ENCODE data around the gene GABRB2.
"Not testable (repeated sequence)": the region's sequence is repeated elsewhere in the genome, so short reads cannot be mapped to it uniquely, and the experiment has no call there.

GABRB2 gene

GRCh38 chr5:161311146-161311708 is 235.3 kb downstream of the GABRB2 start:
- no peak for DNase-seq (ENCODE audit: low read depth)
- no peak overlapping the region for H3K4me3 ChIP-seq (ENCODE audit: low read depth, low read length)

- no peak overlapping the region for H3K4me3 ChIP-seq (ENCODE audit: low read depth, low read length)
- DNase-seq (ENCODE audit: low read depth), result no peak
These were observed 240.1 kb downstream of the GABRB2 start for GRCh38 chr5:161306351-161306995.

GRCh38 chr5:161305601-161306000 is 240.9 kb downstream of the GABRB2 start:
- no peak for DNase-seq (ENCODE audit: low read depth)

GRCh38 chr5:161302559-161302958 is 244.0 kb downstream of the GABRB2 start:
- no peak overlapping the region for H3K4me3 ChIP-seq (ENCODE audit: low read depth, low read length)
- no peak for DNase-seq (ENCODE audit: low read depth)

More at GRCh38 chr5:161305601-161306000, 240.9 kb downstream of the GABRB2 start:
- H3K4me3 ChIP-seq (ENCODE audit: low read depth, low read length), result no peak overlapping the region

GRCh38 chr5:161301586-161301985 is 244.9 kb downstream of the GABRB2 start:
- H3K4me3 ChIP-seq (ENCODE audit: low read depth, low read length), result no peak overlapping the region
- no peak for DNase-seq (ENCODE audit: low read depth)

GRCh38 chr5:161299053-161299452 is 247.5 kb downstream of the GABRB2 start:
- no peak for DNase-seq (ENCODE audit: low read depth)
- H3K4me3 ChIP-seq (ENCODE audit: low read depth, low read length), result no peak overlapping the region

- not testable (repeated sequence) for DNase-seq (ENCODE audit: low read depth); H3K4me3 ChIP-seq (ENCODE audit: low read depth, low read length)
These were observed 249.1 kb downstream of the GABRB2 start for GRCh38 chr5:161297388-161297787.

GRCh38 chr5:161295721-161296250 is 250.7 kb downstream of the GABRB2 start:
- no peak overlapping the region for H3K4me3 ChIP-seq (ENCODE audit: low read depth, low read length)

GRCh38 chr5:161288071-161288470 is 258.5 kb downstream of the GABRB2 start:
- H3K4me3 ChIP-seq (ENCODE audit: low read depth, low read length), result no peak overlapping the region
- no peak for DNase-seq (ENCODE audit: low read depth)

More at GRCh38 chr5:161295721-161296250, 250.7 kb downstream of the GABRB2 start:
- DNase-seq (ENCODE audit: low read depth), result no peak

GRCh38 chr5:161287436-161287835 is 259.1 kb downstream of the GABRB2 start:
- no peak for DNase-seq (ENCODE audit: low read depth)
- no peak overlapping the region for H3K4me3 ChIP-seq (ENCODE audit: low read depth, low read length)

GRCh38 chr5:161286066-161286655 is 260.4 kb downstream of the GABRB2 start:
- H3K4me3 ChIP-seq (ENCODE audit: low read depth, low read length), result no peak overlapping the region
- DNase-seq (ENCODE audit: low read depth), result no peak

GRCh38 chr5:161284445-161284844 is 262.1 kb downstream of the GABRB2 start:
- no peak for DNase-seq (ENCODE audit: low read depth)
- no peak overlapping the region for H3K4me3 ChIP-seq (ENCODE audit: low read depth, low read length)

GRCh38 chr5:161283296-161283695 is 263.2 kb downstream of the GABRB2 start:
- DNase-seq (ENCODE audit: low read depth), result no peak

GRCh38 chr5:161278739-161279660 is 267.5 kb downstream of the GABRB2 start:
- H3K4me3 ChIP-seq (ENCODE audit: low read depth, low read length), result no peak overlapping the region
- DNase-seq (ENCODE audit: low read depth), result no peak

More at GRCh38 chr5:161283296-161283695, 263.2 kb downstream of the GABRB2 start:
- H3K4me3 ChIP-seq (ENCODE audit: low read depth, low read length), result no peak overlapping the region

GRCh38 chr5:161277011-161277410 is 269.5 kb downstream of the GABRB2 start:
- H3K4me3 ChIP-seq (ENCODE audit: low read depth, low read length), result no peak overlapping the region
- DNase-seq (ENCODE audit: low read depth), result no peak

- no peak overlapping the region for H3K4me3 ChIP-seq (ENCODE audit: low read depth, low read length)
- DNase-seq (ENCODE audit: low read depth), result no peak
These were observed 271.6 kb downstream of the GABRB2 start for GRCh38 chr5:161274951-161275350.

- H3K4me3 ChIP-seq (ENCODE audit: low read depth, low read length), result no peak overlapping the region
- no peak for DNase-seq (ENCODE audit: low read depth)
These were observed 273.1 kb downstream of the GABRB2 start for GRCh38 chr5:161273410-161273809.

- H3K4me3 ChIP-seq (ENCODE audit: low read depth, low read length), result no peak overlapping the region
- no peak for DNase-seq (ENCODE audit: low read depth)
These were observed 274.7 kb downstream of the GABRB2 start for GRCh38 chr5:161271816-161272215.

- H3K4me3 ChIP-seq (ENCODE audit: low read depth, low read length), result no peak overlapping the region
- DNase-seq (ENCODE audit: low read depth), result no peak
These were observed 277.4 kb downstream of the GABRB2 start for GRCh38 chr5:161269125-161269524.

GRCh38 chr5:161266954-161267353 is 279.6 kb downstream of the GABRB2 start:
- DNase-seq (ENCODE audit: low read depth), result no peak

More at GRCh38 chr5:161266954-161267353, 279.6 kb downstream of the GABRB2 start:
- no peak overlapping the region for H3K4me3 ChIP-seq (ENCODE audit: low read depth, low read length)
